GM21526 (cell line): Measurements from ENCODE around the gene CFAP221.

ENCODE experiments used
- ATAC-seq: cut with Tn5 transposase; IDR thresholded peaks from one replicate; pipeline ENCODE4 v1.9.1; 2021; ENCODE audit warnings: moderate library complexity; ENCODE audit not compliant: unreplicated experiment, low FRiP score

Gene CFAP221

DNA sequence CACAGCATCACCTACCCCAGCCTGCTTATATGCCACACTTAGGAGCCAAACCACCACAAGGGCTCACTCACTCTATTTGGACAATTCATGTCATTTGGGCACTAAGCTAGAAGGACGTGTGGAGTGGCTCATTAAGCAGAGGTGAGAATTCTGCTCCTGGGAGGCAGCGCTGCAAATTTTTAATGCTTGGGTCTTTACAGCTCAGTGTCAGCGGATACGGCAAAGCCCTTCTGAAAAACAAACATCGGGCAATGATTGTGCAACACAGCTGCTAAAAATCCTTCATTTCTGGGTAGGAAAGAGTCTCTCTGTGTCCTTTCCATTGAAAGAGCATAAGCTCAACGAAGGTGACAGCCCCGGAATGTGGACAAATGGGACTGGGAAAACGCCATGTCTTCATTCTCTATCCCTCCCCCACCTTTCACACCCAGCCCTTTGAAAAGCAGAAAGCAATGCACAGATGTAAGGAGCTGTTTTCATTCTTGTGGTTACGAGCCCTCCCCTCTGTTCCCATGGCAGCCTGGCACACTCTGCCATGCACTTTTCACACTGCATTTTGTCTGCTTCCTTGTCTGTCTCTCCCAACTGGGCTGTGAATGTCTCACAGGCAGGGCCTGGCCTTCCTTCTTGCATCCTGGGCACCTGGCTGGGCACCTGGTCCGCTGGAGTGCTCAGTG, 150.7 kb downstream of the CFAP221 start:
- no peak for ATAC-seq

DNA sequence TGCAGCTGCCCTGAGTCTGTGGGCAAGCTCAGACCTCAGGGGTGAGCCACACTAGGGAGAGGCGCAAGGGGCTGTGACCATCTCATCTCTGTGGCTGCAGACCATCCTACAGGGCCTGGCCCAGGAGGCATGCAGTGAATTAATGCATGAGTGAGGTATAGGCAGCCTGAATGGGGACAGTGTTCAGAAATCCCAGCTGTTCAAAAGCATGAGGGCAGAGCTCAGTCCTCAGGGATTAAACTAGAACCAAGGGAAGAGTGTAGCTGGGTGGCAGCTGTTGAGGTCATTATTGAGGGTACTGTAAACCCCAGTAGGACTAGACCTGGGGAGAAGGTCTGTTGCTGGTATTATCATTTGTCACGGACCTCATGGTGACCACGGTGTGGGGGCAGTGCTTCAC, 151.8 kb downstream of the CFAP221 start:
- ATAC-seq = no peak

DNA sequence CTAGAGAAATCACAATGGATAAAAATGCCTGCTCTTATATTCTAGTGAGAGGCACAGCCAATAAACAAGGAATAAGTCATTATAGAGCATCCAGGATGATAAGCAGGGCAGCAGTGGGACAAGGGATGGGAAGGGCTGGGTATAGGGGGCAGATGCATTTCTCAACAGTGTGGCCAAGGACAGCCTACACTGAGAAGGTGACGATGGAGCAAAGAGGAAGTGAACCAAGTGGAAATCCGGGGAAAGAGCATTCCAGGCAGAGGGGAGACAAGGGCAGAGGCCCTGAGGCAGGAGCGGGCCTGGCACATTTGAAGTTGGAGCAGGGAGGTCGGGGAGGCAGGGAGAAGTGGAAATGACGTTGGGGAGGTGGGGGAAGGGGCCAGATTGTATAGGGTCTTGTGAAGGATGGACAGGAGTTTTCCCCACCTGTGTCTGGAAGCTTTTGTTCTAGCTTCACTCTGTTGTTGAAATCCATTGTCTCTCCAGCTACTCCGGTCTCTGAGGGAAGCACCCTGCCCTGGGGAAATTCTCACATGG, 152.3 kb downstream of the CFAP221 start:
- ATAC-seq = no peak

DNA sequence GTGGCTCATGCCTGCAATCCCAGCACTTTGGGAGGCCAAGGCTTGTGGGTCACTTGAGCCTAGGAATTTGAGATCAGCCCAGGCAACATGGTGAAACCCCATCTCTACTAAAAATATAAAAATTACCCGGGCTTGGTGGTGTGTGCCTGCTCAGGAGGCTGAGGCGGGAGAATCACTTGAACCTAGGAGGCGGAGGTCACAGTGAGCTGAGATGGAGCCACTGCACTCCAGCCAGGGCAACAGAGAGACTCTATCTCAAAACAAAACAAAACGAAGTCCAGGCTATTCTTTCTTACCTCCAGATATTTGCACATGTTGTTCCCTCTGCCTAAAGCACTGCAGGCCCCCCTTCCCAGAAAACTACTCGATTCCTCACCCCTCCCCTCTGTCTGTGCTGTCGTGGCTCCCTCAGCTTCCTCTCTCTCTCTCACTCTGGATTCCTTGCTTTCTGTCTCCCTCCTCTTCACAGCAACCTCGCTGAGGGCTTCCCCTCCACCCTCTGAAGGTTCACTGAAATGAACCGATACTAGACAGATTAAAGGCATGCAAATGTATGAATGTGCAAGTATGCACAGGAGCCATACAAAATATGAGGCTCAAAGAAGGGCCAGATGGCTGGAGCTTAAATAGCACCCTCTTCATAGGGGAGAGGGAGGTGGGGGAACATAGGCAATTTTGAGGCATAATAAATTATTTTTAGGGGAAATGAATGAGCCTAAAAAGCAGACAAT, 153.2 kb downstream of the CFAP221 start:
- ATAC-seq = peak; percentile 84

DNA sequence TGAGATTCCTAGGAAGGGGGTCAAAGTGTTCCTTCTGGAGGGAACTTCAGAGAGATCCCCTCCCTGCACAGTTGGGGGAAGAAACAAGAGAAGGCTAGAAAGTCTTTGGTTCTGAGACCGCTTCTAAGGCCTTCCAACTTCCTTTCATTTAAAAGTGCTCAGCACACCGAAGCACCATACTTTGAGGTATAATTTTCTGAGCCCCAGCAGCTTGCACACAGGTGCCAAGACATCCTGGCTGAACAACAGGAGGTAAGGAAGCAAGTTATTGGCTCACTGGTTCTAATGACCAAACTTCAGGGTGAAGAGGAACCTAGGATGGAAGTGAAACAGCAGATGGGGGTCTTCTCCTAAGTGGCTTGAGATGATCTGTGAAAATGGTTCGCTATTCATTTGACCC, 154.0 kb downstream of the CFAP221 start:
- no peak for ATAC-seq

DNA sequence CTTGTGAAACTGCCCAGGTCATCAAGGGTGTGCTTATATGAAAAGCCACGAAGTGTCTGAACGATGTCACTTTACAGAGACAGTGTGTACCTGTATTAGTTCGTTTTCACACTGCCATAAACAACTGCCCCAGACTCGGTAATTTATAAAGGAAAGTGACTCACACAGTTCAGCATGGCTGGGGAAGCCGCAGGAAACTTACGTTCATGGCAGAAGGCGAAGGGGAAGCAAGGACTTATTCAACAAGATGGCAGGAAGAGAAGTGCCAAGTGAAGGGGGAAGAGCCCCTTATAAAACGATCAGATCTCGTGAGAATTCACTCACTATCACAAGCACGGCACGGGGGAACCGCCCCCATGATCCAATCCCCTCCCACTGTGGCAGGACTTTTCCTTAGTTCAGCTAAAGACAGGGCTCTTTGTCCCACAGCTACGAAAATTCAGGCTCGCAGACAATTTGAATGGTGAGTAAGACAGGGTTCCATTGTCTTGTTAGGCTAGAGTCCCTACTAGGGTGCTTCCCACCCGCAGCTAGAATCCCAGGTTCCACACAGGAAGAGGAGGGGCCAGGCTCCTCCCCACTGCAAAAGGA, 154.9 kb downstream of the CFAP221 start:
- no peak for ATAC-seq

DNA sequence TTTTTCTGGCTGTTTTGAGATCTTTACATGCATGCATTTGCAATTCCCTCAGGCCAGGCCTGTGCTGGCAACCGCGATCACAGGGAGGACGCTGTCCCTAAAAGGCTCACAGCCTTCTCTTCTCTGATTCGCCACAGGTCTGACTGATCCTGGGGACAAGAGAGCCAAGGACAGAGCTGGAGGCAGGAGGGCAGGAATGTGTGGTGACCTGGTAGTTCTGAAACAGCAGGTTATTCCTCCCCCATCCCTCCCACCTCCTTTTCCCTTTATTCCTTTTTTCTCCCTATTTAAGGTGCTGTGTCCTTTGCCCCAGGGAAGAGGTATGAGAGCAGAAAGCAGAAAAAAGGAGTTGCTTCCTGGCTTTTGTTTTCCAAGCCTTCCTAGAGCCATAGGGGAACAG, 156.6 kb downstream of the CFAP221 start:
- ATAC-seq = no peak

DNA sequence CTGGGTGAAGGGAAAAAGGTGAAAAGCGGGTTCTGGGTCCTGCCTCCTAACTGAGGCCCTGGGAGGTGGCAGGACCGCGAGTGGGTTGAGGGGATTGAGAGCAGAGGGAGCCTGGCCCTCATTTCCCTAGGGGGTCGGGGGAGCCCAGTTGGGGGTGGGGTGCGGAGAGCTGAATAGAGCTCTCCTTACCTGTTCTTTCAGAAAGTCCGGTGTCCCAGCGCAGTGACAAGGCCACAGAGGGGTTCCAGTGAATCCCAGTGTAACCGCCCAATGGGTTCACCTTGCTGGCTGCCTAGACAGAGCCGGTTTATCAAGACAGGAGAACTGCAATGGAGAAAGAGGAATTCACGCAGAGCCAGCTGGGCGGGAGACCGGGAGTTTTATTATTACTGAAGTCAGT, 157.1 kb downstream of the CFAP221 start:
- ATAC-seq = no peak

DNA sequence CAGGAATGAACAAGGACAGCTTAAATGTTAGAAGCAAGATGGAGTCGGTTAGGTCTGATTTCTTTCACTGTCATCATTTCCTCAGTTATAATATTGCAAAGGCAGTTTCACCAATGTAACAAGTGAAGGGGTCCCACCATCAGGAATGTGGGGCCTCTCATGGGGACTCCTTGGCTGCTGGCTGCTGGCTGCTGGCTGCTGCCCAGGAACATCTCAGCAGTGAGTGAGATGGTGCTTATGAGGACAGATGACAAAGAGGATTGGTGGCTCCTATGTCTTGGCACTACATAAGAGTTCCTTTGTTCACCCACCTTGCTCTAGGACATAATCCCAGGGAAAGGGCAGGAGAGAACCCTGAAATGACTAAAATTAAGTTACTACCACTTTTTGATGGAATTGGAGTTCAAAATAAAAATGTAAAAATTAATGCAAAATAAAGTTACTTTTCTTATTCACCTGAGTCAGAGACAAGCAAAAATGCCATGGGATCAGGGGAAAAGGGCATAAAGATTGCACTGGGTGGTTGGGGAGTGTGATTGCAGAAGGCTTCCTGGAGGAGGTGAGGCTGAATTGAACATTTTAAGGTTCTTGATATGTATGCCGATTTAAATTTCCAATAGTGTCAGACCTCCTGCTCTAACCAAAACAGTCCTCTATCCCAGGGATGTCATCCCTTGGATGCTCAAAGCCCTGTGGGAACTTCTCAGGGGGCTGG, 158.1 kb downstream of the CFAP221 start:
- ATAC-seq = no peak

DNA sequence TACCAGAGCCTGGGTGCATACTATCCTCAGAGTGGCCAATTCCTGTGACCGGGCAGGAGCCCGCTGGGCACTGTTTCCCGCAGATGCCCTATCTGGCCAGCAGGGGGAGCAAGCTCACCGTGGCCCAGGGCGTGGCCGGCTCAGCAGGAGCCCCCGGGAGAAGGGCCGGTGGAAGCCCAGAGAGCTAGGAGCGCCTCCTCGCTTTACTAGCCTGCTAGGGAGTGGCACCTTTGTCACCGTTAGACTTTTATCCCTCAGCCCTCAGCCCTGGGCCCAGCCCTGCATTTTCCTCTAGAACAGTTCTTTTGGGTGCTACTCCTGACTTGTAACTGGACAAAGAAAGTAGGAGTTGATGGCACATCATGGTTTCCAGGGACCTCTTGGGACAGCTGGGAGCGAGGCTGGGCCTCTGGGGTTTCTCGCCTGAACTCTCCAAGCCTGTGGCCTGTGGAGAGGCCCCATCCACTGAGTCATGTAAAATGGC, 158.7 kb downstream of the CFAP221 start:
- ATAC-seq = peak; percentile 93

DNA sequence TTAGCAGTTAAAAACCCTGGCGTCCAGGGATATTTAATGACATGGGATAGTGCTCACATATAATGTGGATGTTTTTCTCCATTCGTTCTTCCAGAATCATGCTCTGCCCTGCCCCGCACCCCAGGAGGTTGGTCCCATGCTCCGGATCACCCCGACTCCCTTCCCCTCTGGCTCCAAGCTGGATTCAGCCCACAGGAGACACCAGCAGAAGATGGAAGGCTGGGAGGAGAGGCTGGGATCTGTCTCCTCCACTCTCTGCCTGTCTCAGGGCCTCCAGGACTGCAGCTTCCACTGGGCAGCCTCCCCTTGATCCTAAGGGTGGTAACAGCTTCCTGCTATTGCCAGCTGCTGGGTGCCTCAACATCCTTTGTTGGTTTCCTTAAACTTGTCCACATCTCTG, 159.3 kb downstream of the CFAP221 start:
- no peak for ATAC-seq

DNA sequence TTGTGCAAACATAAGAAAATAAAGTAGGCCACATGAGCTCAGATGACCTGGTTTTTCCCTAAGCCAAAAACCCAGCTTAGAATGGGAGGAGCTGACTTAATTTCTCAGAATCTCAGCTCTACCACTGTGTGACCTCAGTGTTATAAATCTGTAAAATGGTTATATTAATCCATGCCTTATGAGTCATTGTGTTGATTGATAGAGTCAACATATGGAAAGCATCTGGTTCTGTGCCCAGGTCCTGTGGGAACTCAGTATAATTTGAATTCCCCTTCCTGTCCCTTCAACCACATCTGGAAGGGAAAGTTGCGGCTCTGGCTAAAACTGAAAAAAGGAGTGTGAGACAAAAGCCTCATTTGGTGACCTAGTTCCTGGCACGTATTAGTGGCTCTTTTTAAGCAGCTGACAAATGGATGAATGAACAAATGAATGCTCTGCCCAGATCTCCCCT, 160.4 kb downstream of the CFAP221 start:
- no peak for ATAC-seq

DNA sequence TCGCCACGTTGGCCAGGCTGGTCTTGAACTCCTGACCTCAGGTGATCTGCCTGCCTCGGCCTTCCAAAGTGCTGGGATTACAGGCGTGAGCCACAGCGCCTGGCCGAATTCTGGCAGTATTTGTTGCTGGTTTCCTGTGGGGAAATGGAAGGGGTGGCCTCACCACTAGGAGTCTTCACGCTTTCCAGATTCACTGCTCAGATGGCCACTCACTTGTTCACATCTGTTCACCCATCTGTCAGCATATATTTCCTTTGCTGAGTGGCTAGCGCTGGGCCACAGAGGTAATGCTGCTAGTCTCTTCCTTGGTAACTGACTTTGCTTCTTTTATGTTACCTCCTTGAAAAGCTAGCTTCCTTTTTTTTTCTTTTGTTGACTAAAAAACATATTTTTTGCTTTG, 162.0 kb downstream of the CFAP221 start:
- no peak for ATAC-seq
